PC-3 (cell line): Measurements from ENCODE around the gene C8B. TPM values are rescaled to one million over a fixed set of nuclear protein-coding genes. Genes with fewer than 3 reads are reported as not detected.

Experiments
- ATAC-seq: fragments of 200-7000 bp; cut with Tn5 transposase; 2 replicates; pipeline ENCODE4 v1.9.1; 2020; ENCODE audit warnings: mild to moderate bottlenecking, moderate library complexity
- BruUV-seq: library from RNA; stranded (reverse); fragments of 400-500 nt; replicated peaks from 2 replicates; lab custom pipeline; 2021; lab: Mats Ljungman, UMichigan
- CTCF ChIA-PET: fragments of 300-600 bp; sonication (Branson Sonifier 250); formaldehyde crosslinking; loops from one replicate; lab custom pipeline; 2022; ENCODE audit warnings: antibody characterized with exemption; lab: Charles Lee
- POLR2A ChIA-PET: fragments of 300-600 bp; sonication (Branson Sonifier 250); formaldehyde crosslinking; loops from one replicate; lab custom pipeline; 2022; ENCODE audit warnings: antibody characterized with exemption; ENCODE audit not compliant: unreplicated experiment; lab: Charles Lee
- DNase-seq: peaks from one replicate; pipeline ENCODE4 v3.0.0-alpha.2; 2015
- H2AFZ ChIP-seq: fragments of 300-600 bp; sonication (generic); 2 replicates; pipeline ENCODE4 v1.6.0; 2016; ENCODE audit warnings: antibody characterized with exemption, low read length
- H3F3A ChIP-seq: fragments of 300-600 bp; sonication (generic); one replicate; pipeline ENCODE4 v1.6.0; 2017; ENCODE audit warnings: antibody characterized with exemption, low read length, control low read depth, mild to moderate bottlenecking; ENCODE audit not compliant: unreplicated experiment
- H3K27ac ChIP-seq: fragments of 300-600 bp; sonication (generic); 2 replicates; pipeline ENCODE4 v1.5.1; 2016; ENCODE audit warnings: mild to moderate bottlenecking, low read length
- H3K27me3 ChIP-seq: fragments of 300-600 bp; sonication (generic); 2 replicates; pipeline ENCODE4 v1.6.1; 2016; ENCODE audit warnings: low read length, mixed read lengths
- H3K36me3 ChIP-seq: fragments of 300-600 bp; sonication (generic); 2 replicates; pipeline ENCODE4 v1.6.1; 2016; ENCODE audit warnings: low read depth, mixed run types, low read length, mixed read lengths
- H3K4me1 ChIP-seq: fragments of 300-600 bp; sonication (generic); 2 replicates; pipeline ENCODE4 v1.5.1; 2016; ENCODE audit warnings: low read length; ENCODE audit not compliant: insufficient read depth
- H3K4me2 ChIP-seq: fragments of 300-600 bp; sonication (generic); 2 replicates; pipeline ENCODE4 v1.6.0; 2016; ENCODE audit warnings: low read length
- H3K4me3 ChIP-seq: fragments of 300-600 bp; sonication (generic); 2 replicates; pipeline ENCODE4 v1.5.1; 2016; ENCODE audit warnings: mild to moderate bottlenecking, low read length, mixed read lengths
- H3K79me2 ChIP-seq: fragments of 300-600 bp; sonication (generic); 2 replicates; pipeline ENCODE4 v1.6.1; 2017; ENCODE audit warnings: low read length, mixed read lengths
- H3K9ac ChIP-seq: fragments of 300-600 bp; sonication (generic); 2 replicates; pipeline ENCODE4 v1.6.0; 2016; ENCODE audit warnings: mild to moderate bottlenecking, low read length
- H3K9me2 ChIP-seq: fragments of 300-600 bp; sonication (generic); replicated peaks from 2 replicates; pipeline ENCODE4 v1.6.1; 2016; ENCODE audit warnings: mixed run types, low read length, mixed read lengths
- H3K9me3 ChIP-seq: fragments of 300-600 bp; sonication (generic); 2 replicates; pipeline ENCODE4 v1.6.1; 2016; ENCODE audit warnings: low read length, mixed read lengths
- H4K20me1 ChIP-seq: fragments of 300-600 bp; sonication (generic); 2 replicates; pipeline ENCODE4 v1.6.1; 2016; ENCODE audit warnings: low read length, mixed read lengths
- EZH2 ChIP-seq: fragments of 300-600 bp; sonication (generic); IDR thresholded peaks from one replicate; pipeline ENCODE4 v1.6.1; 2017; ENCODE audit warnings: antibody characterized with exemption, mild to moderate bottlenecking, low read length; ENCODE audit not compliant: unreplicated experiment
- EZH2phosphoT487 ChIP-seq: fragments of 300-600 bp; sonication (generic); IDR thresholded peaks from 2 replicates; pipeline ENCODE4 v1.6.1; 2018; ENCODE audit warnings: mild to moderate bottlenecking, antibody characterized with exemption, low read length, borderline replicate concordance
- intact Hi-C: fragments of 100-400 bp; cut with micrococcal nuclease; formaldehyde crosslinking; loops from 2 replicates; pipeline ENCODE4 v1.9.0; 2023
- total RNA-seq: library from RNA; depleted of rRNA; stranded (reverse); fragments of >200 nt; gene quantifications from 2 replicates; pipeline ENCODE4 v1.2.3, GENCODE V29; 2014
- TF ChIP-seq, protein P1 (sequence below): fragments of 300-600 bp; sonication (generic); conservative IDR thresholded peaks from 2 replicates; pipeline ENCODE4 v1.5.1; 2017; ENCODE audit warnings: antibody characterized with exemption, low read depth, mild to moderate bottlenecking, low read length

The C8B gene
- total RNA-seq, 1 experiment from 2014 or later = not detected

DNA sequence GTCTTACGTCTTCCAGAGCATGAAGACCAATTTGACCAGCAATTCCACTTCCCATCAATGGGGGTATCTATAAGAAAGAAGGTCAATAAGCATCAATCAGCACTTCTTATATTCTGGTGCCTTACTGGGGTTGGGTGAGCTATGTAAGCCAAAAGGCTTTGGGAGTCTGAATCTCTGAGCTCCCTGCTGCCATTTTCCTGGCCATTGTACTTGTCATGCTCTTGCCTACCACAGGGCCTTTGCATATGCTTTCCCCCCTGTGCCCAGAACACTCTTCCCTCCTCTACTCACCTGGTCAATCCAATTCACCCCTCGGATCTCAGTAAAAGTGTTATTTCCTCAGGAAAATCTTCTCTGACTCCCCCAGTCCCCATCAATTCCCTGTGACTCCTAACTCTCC, 36.3 kb downstream of the C8B start:
- H3K79me2 ChIP-seq = no peaks in the 10 kb centered on the region
- no peaks in the 10 kb centered on the region for H3K36me3 ChIP-seq
- no peaks in the 10 kb centered on the region for H3K9me2 ChIP-seq
- TF ChIP-seq, protein P1, sequence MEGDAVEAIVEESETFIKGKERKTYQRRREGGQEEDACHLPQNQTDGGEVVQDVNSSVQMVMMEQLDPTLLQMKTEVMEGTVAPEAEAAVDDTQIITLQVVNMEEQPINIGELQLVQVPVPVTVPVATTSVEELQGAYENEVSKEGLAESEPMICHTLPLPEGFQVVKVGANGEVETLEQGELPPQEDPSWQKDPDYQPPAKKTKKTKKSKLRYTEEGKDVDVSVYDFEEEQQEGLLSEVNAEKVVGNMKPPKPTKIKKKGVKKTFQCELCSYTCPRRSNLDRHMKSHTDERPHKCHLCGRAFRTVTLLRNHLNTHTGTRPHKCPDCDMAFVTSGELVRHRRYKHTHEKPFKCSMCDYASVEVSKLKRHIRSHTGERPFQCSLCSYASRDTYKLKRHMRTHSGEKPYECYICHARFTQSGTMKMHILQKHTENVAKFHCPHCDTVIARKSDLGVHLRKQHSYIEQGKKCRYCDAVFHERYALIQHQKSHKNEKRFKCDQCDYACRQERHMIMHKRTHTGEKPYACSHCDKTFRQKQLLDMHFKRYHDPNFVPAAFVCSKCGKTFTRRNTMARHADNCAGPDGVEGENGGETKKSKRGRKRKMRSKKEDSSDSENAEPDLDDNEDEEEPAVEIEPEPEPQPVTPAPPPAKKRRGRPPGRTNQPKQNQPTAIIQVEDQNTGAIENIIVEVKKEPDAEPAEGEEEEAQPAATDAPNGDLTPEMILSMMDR = no peak
- TF ChIP-seq EZH2 (no peak), EZH2phosphoT487 (no peak)
- H3K4me2 ChIP-seq = no peak overlapping the region
- H3K4me1 ChIP-seq = no peaks in the 10 kb centered on the region
- no TSS peak for BruUV-seq
- H2AFZ ChIP-seq = no peak overlapping the region
- H3K4me3 ChIP-seq = no peak overlapping the region
- peaks cover 3% of the 10 kb centered on the region; the same call in 1 of the 2 replicates for H3K27me3 ChIP-seq
- H3K9me3 ChIP-seq = no peaks in the 10 kb centered on the region
- POLR2A ChIA-PET = no interaction called here
- ATAC-seq = no peak
- H3K27ac ChIP-seq = no peak overlapping the region
- H4K20me1 ChIP-seq = no peaks in the 10 kb centered on the region
- intact Hi-C loops = no loop called here
- H3K9ac ChIP-seq = no peak overlapping the region
- no peak for DNase-seq
- no peaks in the 10 kb centered on the region for H3F3A ChIP-seq
- CTCF ChIA-PET = no interaction called here

DNA sequence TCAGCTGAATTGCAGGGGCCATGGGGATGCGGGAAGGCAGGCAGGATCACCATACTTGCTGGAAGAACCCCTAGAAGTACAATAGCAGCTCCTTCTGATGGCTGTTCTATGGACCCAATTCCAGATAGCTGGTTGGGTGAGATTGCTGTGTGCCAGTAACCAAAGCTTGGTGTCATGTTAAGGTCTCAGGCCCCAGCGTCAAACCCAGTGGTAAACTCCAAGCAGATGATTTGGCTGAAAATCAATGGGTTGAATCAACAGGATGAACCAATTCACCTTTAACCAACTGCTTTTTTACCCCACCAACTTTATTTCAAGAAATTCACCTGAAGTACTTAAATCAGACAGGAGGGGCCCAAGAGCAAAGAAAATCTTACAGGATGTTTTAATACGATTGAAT, 37.8 kb downstream of the C8B start:
- no TSS peak for BruUV-seq

DNA sequence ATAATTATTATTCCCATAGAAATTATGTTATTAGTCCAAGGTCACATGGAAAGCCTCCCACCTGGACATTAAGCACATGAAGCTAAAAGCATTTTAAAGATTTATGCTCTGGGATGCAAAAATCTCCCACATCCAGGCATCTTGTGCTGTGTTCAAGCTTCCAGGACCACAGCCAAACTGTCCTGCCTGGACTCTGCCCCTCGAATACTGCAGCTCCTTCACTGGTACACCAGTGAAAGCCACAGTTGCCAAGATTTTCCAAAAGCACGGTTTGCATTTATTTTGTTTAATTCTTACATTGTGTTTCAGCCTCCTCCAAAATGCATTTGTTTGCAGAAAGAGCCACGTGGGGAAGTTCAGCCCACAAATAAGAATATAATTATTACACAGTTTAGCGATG, 38.6 kb downstream of the C8B start:
- Histone ChIP-seq H3K36me3 (no peaks in the 10 kb centered on the region), H3K27me3 (peaks cover 3% of the 10 kb centered on the region; the same call in 1 of the 2 replicates), H3K27ac (no peak overlapping the region), H3K9me3 (no peaks in the 10 kb centered on the region), H3K4me1 (no peaks in the 10 kb centered on the region), H3K79me2 (no peaks in the 10 kb centered on the region), H3K9ac (no peak overlapping the region), H3K9me2 (no peaks in the 10 kb centered on the region), H3K4me3 (no peak overlapping the region), H3K4me2 (no peak overlapping the region), H2AFZ (no peak overlapping the region), H3F3A (no peaks in the 10 kb centered on the region), H4K20me1 (no peaks in the 10 kb centered on the region)
- ATAC-seq (no peak), DNase-seq (no peak)
- ChIA-PET CTCF (no interaction called here), POLR2A (no interaction called here)
- BruUV-seq = no TSS peak
- TF ChIP-seq, protein P1 = no peak
- TF ChIP-seq EZH2 (no peak), EZH2phosphoT487 (no peak)
- intact Hi-C loops = no loop called here

More for the DNA sequence above, 37.8 kb downstream of the C8B start:
- Histone ChIP-seq H2AFZ (no peak overlapping the region), H3K4me1 (no peaks in the 10 kb centered on the region), H3K4me3 (no peak overlapping the region), H3K36me3 (no peaks in the 10 kb centered on the region), H3K9ac (no peak overlapping the region), H4K20me1 (no peaks in the 10 kb centered on the region), H3K4me2 (no peak overlapping the region), H3K27ac (no peak overlapping the region), H3K9me3 (no peaks in the 10 kb centered on the region), H3F3A (no peaks in the 10 kb centered on the region), H3K9me2 (no peaks in the 10 kb centered on the region), H3K79me2 (no peaks in the 10 kb centered on the region), H3K27me3 (peaks cover 3% of the 10 kb centered on the region; the same call in 1 of the 2 replicates)
- ATAC-seq = no peak
- DNase-seq = no peak
- TF ChIP-seq, protein P1 = no peak
- TF ChIP-seq EZH2phosphoT487 = no peak
- no peak for TF ChIP-seq EZH2
- intact Hi-C loops = no loop called here
- ChIA-PET POLR2A (no interaction called here), CTCF (no interaction called here)
